HG02678 (cell line): ENCODE measurements around the gene SELPLG.
"Not testable (repeated sequence)": the region's sequence is repeated elsewhere in the genome, so short reads cannot be mapped to it uniquely, and the experiment has no call there.

ENCODE experiments used
- ATAC-seq: cut with Tn5 transposase; IDR thresholded peaks from one replicate; pipeline ENCODE4 v1.9.1; 2021; ENCODE audit warnings: mild to moderate bottlenecking, moderate library complexity; ENCODE audit not compliant: unreplicated experiment

SELPLG gene

DNA sequence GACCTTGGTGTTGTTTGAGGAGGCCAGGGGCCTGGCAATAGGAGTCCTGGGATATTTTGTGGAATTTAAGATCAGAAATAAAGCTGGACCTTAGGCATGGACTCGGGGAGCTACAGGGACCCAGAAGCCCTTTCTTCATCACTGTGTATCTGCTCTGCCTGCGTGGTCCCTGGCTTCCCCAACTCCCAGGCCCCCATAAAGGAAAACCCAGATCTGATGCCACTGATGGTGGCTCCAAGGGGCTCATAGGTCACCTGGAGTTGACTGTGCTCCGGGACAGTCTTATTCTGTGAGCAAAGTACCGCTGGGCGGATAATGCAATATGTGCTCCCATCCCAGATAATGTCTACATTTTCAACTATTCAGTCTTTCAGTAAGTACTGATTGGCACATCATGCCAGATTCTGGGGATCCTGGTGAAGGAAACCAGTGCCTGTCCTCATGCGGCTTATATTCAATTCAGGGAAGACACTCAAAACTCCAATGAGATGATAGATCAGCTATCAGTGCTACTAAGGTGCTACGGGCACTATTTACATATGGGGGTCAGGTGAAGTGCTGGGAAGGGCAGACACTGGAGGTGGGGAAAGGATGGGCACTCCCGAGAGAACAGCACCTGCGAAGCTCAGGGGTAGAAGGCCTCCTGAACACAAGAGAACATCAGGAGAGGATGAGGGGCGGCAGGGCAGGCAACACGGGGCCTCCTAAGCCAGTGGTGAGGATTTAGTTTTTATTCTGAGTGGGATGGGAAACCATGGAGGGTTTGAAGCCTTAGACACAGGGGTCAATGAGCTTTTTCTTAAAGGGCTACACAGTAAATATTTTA is 5.5 kb upstream of the SELPLG start:
- ATAC-seq = no peak

DNA sequence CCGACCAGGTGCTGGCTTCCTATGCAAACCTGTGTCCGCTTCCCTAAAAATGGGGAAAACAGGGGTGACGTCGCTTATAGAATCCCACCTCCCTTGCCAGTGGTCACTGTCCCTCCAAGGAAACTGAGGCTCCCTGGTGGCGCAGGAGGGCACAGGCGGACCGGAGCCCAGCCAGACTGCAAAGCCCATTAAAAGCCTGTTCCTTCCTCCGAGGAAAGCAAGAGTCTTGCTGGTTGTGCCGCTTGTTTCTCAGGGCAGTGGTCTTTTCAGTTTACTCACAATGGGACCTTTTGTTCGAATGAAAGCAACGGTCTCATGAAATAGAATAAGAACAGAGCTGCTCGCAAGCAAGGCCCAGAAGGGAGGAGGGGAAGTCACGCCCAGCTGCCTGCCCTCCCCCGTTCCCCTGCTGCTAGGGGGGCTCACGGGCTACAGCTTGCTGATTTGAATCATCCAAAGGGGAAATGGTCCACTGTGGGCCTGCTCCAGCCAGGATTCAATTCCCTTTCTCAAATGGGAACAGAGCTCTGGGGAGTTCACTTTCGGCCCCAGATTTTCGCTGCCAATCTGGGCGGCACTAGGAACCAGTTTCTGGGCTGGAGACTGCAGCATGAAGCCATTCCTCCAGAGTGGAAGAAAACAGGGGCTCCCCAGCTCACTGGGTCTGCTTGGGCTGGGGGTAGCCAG is 4.6 kb upstream of the SELPLG start:
- no peak for ATAC-seq

DNA sequence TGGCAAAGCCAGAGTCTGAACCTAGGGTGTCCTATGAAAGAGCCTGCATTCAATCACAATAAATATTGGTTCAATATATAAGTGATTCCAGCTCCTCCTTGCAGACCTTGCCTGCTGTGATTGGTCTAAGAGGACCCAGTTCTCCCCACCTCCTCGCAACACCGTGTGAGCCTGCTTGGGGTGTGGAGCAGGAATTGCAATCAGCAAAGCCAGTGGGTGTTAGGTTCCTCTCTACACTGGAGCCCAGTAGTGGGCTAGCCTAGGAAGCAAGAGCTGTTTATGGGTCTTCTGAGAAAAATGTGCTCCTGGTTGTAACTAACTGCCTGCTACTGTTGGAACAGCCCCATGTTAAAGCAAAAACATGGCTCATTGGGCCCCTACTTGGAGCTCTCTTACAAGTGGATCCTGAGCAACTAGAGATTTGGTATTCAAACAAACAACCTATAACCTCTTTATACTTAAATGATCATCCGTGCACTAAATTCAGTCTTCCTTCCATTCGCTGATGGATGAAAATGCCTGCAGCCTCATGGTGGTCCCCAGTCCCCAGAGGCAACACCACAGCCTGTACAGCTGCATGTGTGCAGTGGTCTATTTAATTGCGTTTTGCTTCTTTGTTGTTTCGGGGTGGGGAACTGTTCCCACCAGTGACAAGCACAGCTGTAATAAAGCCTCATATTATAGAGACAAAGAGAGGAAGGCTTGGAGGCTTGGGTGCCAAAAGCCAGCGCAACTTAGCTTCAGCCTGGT is 3.7 kb upstream of the SELPLG start:
- no peak for ATAC-seq

DNA sequence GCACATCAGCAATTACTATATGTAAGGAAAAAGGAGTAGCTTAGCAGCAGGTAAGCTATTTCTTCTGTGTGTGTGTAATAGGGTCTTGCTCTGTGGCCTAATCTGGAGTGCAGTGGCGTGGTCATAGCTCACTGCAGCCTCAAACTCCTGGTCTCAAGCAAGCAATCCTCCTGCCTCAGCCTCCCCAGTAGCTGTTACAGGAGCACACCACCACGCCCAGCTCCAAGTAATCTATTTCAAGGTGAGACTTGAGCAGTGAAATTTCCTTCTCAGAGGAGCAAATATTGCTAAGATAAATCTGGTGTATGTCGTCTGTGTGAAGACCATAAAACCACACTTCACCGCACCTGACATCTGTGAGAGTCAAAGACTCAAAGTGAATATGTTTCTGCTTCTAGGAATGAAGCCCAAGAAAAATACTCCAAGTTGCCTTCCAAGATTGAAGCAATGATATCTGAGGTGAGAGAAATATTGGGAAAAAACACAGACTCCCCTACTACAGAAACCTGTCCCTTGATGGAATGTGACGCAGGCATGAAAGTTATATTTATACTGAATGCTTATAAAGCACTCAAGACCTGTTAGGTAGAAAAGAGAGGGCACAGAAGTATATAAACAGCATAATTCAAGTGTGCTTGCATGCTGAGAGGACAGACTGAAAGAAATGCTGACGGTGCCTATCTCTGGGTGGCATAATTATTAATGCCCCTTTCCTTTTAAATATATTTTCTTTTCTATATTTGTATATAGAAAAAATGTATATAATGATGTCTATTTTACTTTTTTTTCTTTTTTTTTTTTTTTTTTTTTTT is 2.5 kb upstream of the SELPLG start:
- ATAC-seq = no peak

DNA sequence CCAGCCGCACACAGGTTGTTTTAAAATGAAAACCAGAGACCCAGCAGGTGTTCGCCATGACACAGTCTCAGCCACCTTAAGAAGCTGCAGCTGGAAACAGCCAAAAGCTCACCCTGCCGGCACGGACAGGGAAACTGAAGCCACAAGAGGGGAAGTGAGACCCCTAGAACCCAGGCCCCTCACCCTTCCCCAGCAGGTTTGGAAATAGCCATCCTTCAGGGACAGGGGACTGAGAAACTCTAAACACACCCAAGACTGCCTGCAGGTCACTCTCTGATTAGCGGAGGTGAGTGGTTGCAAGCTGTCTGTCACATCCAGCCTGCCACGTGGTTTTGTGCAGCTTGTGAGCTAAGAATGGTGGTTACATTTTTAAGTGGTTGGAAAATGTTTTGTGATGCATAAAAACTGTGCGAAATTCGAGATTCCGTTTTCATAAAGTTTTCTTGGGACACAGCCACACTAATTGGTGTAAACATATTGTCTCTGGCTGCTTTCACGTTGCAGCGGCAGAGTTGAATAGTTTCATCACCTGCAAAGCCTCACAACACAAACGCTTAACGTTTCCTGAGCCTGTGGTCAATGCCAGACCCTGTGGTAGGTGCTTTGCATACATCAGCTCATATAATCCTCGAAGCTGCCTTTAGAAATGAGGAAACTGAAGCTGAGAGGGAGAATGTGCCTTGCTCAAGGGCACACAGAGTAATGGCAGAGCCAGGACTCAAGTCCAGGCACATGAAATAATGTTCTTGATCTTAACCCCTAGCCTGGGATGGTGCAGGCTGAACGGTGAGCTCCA is 1.7 kb upstream of the SELPLG start:
- ATAC-seq = peak; percentile 53

DNA sequence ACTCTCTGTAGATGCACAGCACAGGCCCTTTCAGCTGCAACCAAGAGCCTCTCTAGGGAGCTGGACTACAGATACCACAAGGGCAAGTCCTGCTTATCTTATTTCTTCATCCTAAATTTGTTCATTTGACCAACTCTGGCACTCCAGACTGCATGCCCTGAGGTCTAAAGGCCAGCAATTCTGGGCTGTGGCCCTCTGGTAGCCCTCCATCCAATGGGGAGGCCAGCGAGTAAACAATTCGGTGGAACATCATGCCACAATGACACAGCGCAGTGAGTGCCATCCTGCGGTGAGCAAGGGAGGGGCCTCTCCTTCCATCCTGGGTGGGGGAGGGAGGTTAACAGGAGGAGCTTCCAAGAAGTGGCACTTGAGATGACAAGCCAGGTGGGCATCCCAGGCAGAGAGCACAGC is 652 bp upstream of the SELPLG start:
- no peak for ATAC-seq

DNA sequence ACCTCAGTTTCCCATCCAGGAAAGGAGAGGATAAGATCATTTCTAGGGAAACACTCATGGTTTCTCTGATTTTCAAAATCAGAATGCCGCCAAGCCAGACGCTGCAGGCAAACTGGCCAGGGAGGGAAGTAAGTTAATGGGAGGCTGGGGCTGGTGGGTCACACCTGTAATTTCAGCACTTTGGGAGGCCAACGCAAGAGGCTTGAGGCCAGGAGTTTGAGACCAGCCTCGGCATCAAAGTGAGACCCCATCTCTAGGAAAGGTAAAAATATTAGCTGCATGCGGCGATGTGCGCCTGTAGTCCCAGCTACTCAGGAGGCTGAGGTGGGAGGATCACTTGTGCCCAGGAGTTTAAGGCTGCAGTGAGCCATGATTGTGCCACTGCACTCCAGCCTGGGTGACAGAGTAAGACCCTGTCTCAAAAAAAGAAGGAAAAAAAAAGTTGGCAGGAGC is 587 bp downstream of the SELPLG start:
- no peak for ATAC-seq

DNA sequence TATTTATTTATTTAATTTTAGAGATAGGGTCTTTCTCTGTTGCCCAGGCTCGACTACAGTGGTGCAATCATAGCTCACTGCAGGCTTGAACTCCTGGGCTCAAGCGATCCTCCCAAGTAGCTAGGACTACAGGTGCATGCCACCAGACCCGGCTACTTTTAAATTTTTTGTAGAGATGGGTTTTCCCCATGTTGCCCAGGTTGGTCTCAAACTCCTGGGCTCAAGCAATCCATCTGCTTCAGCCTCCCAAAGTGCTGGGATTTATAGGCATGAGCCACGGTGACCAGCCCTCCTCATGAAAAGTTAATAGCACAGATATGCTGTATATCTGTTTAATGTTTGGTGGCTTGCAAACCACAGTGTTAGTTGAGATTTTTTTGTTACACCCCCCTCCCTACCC is 2.4 kb downstream of the SELPLG start:
- not testable (repeated sequence) for ATAC-seq

DNA sequence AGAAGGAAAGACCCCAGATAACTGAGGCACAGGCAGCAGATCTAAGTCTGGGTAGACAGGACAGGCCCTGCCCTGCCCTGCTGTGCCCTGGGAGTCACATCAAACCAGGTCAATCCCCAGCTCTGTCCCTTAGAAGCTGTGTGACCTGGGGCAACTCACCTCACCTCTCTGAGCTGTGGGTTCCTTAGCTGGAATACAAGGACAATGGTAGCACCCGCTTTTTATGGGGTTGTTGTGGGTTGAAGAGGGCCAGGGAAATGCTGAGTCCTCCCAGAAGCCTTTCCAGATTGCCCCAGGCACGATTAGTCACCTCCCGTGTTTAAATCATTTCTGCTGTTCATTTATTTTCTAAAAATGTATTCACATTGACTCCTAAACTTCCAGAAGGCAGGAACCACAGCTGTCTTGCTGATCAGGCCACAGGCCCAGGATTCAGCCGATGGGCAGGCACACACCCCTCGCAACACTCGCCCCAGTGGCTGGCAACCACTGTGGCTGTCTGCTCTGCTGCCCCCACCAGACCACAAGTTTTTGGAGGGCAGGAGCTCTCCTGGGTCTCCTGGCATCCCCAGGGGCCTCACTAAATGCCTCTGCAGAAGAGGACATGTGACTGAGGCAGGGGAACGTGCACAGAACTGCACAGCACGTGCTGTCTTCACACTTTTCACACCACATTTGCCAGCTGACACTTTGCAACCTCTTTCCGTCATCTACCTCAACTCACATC is 3.0 kb downstream of the SELPLG start:
- ATAC-seq = no peak

DNA sequence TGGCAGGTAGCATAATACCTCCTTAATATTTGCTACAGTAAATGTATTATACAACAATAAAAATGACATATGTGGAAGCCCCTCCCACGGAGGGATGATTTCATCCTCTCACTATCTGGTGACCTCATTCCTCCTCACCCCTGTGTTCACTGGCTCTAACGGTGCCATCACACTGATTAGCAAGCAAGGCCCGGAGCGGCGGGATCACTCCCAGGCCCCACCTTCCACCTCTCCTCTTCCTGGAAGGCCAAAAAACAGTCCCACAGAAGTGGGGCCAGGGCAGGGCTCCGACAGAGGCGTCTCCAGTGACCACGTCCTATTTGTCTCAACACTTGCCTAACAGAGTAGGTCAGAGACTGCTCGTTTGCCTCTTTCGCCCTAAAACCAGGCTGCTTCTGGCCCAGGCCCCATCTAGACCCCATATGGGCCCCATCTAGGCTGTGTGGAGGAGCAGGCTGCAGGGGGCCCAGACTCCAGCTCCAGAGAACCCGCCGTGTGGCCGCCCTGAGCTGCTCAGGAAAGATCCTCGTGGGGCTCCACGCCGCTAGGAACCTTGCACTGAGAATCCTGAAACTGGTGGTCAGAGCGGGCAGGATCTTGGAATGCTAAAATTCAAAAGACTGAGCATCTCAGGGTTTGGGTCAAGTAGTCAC is 3.7 kb downstream of the SELPLG start:
- no peak for ATAC-seq

DNA sequence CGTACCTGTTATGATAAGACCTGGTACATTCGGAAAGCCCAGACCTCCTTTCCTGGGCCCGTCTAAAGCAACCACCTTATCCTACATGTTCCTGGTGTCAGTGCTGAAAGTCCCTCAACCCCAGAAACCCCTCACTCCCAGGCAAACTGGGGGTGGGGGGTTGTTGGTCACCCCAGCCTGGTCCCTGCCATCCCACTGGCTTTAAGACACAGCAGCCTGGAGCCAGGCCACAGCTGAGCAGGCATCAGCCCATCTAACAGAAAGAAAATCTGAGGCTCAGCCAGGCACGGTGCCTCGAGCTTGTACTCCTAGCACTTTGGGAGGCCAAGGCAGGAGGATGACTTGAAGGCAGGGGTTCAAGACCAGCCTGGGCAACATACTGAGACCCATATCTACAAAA is 4.5 kb downstream of the SELPLG start:
- no peak for ATAC-seq

DNA sequence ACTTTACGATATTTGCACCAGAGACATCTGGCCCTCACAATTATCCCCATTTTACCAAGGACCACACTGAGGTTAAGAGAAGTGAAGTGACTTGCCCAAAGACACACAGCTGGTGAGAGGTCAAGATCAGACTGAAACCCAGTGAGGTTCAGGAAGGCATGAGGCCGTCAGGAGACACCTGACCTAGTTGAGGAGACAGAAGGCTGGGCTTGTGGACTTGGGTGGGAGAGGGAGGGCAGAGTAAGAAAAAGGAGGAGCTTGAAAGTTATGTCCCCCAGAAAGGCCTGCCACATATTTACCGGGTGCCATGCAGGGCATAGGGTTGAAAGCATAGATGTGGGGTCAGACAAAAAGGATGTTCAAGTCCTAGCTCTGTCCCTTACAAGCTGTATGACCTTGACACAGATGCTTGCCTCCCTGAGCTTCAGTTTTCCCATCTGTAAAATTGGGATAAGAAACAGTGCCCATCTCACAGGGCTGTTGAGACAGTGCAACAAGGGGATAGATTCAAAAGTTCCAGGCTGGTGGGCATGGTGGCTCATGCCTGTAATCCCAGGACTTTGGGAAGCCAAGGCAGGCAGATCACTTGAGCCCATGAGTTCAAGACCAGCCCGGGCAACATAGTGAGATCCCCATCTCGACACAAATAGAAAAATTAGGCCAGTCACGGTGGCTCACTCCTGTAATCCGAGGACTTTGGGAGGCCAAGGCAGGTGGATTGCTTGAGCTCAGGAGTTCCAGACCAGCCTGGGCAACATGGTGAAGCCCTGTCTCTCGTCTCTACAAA is 6.4 kb downstream of the SELPLG start:
- no peak for ATAC-seq

DNA sequence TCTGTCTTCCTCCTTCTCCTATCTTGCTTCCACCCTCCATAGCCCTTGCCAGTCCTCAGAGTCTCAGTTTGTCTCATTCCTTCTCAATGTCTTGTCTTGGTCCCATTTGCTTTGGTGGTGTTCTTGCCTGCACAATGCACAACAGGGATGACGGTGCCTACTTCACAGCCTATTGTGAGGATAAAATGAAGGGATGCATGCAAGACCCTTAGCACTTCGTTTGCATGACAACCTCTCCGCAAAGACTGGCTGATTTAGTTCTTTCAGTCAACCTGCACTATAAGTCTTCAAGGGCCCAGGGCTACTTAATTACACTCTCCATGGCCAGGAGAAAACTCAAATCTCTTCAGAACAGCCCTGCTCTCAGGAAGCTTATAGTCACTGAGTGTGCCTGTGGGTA is 8.5 kb downstream of the SELPLG start:
- no peak for ATAC-seq

DNA sequence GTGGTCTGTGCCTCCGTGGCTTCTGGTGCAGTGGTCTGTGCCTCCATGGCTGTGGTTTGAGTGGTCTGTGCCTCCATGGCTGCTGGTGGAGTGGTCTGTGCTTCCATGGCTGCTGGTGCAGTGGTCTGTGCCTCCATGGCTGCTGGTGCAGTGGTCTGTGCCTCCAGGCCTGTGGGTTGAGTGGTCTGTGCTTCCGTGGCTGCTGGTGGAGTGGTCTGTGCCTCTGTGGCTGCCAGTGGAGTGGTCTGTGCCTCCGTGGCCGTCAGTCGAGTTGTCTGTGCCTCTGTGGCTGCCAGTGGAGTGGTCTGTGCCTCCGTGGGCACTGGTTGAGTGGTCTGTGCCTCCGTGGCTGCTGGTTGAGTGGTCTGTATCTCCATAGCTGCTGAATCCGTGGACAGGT is 10.1 kb downstream of the SELPLG start:
- no peak for ATAC-seq

DNA sequence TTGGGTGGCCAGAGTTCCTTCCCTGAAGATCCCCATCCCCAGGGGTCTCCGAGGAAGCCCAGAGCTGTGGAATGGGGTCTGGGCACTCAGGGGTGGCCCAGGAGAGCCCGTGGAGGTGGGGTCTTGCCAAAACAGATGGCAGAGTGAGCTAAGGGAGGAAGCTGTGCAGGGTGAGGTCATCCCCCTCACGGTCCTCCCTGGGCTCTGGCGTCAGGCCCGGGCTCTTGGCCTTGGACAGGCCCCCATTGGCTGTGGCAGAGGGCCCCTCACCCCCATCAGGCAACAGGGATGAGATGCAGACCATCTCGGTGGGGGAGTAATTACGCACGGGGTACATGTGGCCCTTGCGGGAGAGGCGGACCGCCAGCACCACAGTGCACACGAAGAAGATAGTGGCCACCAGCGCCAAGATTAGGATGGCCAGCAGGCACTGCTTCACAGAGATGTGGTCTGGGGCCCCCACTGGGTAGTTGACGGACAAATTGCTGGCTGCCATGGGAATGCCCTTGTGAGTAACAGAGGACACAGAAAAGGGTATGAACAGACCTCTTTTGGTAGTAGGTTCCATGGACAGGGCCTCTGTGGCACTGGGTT is 10.7 kb downstream of the SELPLG start:
- ATAC-seq = no peak

DNA sequence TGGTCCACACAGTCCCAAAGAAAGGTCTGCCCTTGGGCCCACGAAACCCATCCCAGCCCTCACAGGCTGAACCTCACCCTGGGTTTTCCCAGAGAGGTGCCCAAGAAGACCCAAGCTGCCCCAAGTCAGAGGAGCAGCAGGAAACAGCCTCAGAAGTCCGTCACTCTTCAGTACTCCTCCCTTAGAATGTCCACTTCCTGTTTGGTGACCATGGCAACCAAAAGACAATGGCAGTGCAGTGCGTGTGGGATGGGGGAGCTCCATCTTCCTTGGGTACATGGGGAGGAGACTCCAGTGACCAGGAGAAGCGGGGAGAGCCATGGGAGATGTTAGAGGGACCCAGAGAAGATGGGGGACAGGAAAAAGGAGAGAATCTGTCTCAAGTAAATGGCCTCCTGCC is 11.3 kb downstream of the SELPLG start:
- ATAC-seq = no peak

DNA sequence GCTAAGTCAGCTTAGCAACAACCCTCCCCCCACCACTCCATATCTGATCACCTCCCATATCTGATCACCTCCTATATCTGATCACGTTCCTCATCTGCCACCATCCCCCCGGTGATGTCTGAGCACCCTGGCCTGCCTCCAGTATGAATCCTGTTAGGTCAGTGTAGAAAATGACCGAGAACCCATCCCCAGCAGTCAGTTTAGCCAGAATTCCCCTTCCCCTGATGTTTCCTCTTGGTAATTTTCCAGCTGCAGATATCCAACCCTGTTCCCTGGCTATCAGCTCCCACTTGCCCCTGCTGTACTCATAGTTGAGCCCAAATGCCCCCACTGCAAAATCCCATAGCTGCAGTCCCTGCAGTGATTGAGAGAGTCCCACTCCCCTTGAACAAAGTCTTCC is 12.5 kb downstream of the SELPLG start:
- no peak for ATAC-seq
